Panc1 (cell line): ENCODE results near the gene TOP2A. TPM values are rescaled to one million over a fixed set of nuclear protein-coding genes. Genes with fewer than 3 reads are reported as not detected.

ENCODE experiments used
- ATAC-seq: fragments of 200-7000 bp; cut with Tn5 transposase; 2 replicates; pipeline ENCODE4 v1.9.1; 2020; ENCODE audit warnings: mild to moderate bottlenecking, moderate library complexity
- BruUV-seq: library from RNA; stranded (reverse); fragments of 400-500 nt; replicated peaks from 2 replicates; lab custom pipeline; 2021; lab: Mats Ljungman, UMichigan
- CTCF ChIA-PET: fragments of 300-600 bp; sonication (Branson Sonifier 250); formaldehyde crosslinking; loops from one replicate; lab custom pipeline; 2022; ENCODE audit warnings: antibody characterized with exemption; lab: Charles Lee
- POLR2A ChIA-PET: fragments of 300-600 bp; sonication (Branson Sonifier 250); formaldehyde crosslinking; loops from one replicate; lab custom pipeline; 2022; ENCODE audit warnings: antibody characterized with exemption; lab: Charles Lee
- DNase-seq: peaks from one replicate; pipeline ENCODE4 v3.0.0-alpha.2; 2010; ENCODE audit warnings: low read depth, low spot score
- H3K27ac ChIP-seq: 2 replicates; pipeline ENCODE4 v1.5.1; 2011; ENCODE audit warnings: mild to moderate bottlenecking, low read length, inconsistent platforms
- H3K27me3 ChIP-seq: fragments of 200-500 bp; sonication (Bioruptor generic); 2 replicates; pipeline ENCODE4 v1.6.0; 2014; ENCODE audit warnings: low read length, inconsistent platforms; ENCODE audit not compliant: control insufficient read depth, insufficient read depth
- H3K36me3 ChIP-seq: fragments of 200-500 bp; sonication (Bioruptor generic); 2 replicates; pipeline ENCODE4 v1.5.1; 2014; ENCODE audit warnings: inconsistent platforms, mild to moderate bottlenecking, low read length, moderate library complexity; ENCODE audit not compliant: control insufficient read depth, insufficient read depth
- H3K4me1 ChIP-seq: 2 replicates; pipeline ENCODE4 v1.5.1; 2011; ENCODE audit warnings: inconsistent platforms, mild to moderate bottlenecking, low read length, moderate library complexity; ENCODE audit not compliant: control insufficient read depth, insufficient read depth
- H3K4me3 ChIP-seq, 2 experiments: 2 replicates each; pipeline ENCODE4 v1.5.1; 2011 to 2012; ENCODE audit warnings: low read depth in 2 of 2, low read length in 2 of 2, mild to moderate bottlenecking in 2 of 2, inconsistent platforms in 1 of 2, moderate library complexity in 1 of 2
- H3K9me3 ChIP-seq: fragments of 200-500 bp; sonication (Bioruptor generic); 2 replicates; pipeline ENCODE4 v1.5.1; 2014; ENCODE audit warnings: low read depth, mild to moderate bottlenecking, inconsistent platforms, low read length, moderate library complexity; ENCODE audit not compliant: control insufficient read depth, insufficient read depth
- CTCF ChIP-seq: fragments of 450-650 bp; IDR thresholded peaks from 2 replicates; pipeline ENCODE4 v1.5.1; 2017; ENCODE audit warnings: mild to moderate bottlenecking
- POLR2AphosphoS5 ChIP-seq: IDR thresholded peaks from 2 replicates; pipeline ENCODE4 v1.6.1; 2012; ENCODE audit warnings: mild to moderate bottlenecking, low read depth, low read length, moderate library complexity
- SIN3A ChIP-seq: IDR thresholded peaks from 2 replicates; pipeline ENCODE4 v1.6.1; 2012; ENCODE audit warnings: low read depth, mild to moderate bottlenecking, low read length, moderate library complexity, borderline replicate concordance; ENCODE audit not compliant: insufficient read depth
- TCF7L2 ChIP-seq: IDR thresholded peaks from 2 replicates; pipeline ENCODE4 v1.6.1; 2011; ENCODE audit warnings: mild to moderate bottlenecking, low read depth, low read length, inconsistent platforms
- in situ Hi-C: cut with HindIII; loops from 2 replicates; pipeline ENCODE4 v1.10.0; 2016; ENCODE audit warnings: low sequenced_read_pairs, low pct_unique_long_range_greater_than_20kb
- intact Hi-C: fragments of 100-400 bp; cut with micrococcal nuclease; formaldehyde crosslinking; loops from one replicate; pipeline ENCODE4 v1.10.0; 2022; ENCODE audit not compliant: unreplicated experiment
- total RNA-seq: library from RNA; stranded (reverse); gene quantifications from one replicate; pipeline ENCODE4 v1.2.1, GENCODE V29; 2021; ENCODE audit not compliant: unreplicated experiment
- TF ChIP-seq, protein P1 (sequence below), 2 experiments: IDR thresholded peaks; 2 replicates each; pipeline ENCODE4 v1.6.1; 2011 to 2012; ENCODE audit warnings: low read depth in 2 of 2, control low read depth in 1 of 2, low read length in 1 of 2, mild to moderate bottlenecking in 1 of 2, moderate library complexity in 1 of 2; ENCODE audit not compliant: insufficient read depth in 1 of 2

Gene TOP2A
- total RNA-seq, 1 experiment from 2014 or later: 230 TPM

GRCh38 chr17:40427002-40427491 is 9.4 kb upstream of the TOP2A start:
- in situ Hi-C loops: no loop called here
- no peak for ATAC-seq
- no peaks in the 10 kb centered on the region for H3K27me3 ChIP-seq
- ChIA-PET POLR2A (no interaction called here), CTCF (interaction anchor here (1.1 kb wide), 1 partner anchor 106 kb away, joined by 6 read pairs; no protein-coding TSS in a partner anchor)
- no peaks in the 10 kb centered on the region for H3K36me3 ChIP-seq
- no TSS peak for BruUV-seq
- H3K4me3 ChIP-seq: no peak overlapping the region
- no peak overlapping the region for H3K27ac ChIP-seq
- no peaks in the 10 kb centered on the region for H3K9me3 ChIP-seq
- H3K4me1 ChIP-seq: no peaks in the 10 kb centered on the region
- no peak for DNase-seq
- TF ChIP-seq, protein P1, sequence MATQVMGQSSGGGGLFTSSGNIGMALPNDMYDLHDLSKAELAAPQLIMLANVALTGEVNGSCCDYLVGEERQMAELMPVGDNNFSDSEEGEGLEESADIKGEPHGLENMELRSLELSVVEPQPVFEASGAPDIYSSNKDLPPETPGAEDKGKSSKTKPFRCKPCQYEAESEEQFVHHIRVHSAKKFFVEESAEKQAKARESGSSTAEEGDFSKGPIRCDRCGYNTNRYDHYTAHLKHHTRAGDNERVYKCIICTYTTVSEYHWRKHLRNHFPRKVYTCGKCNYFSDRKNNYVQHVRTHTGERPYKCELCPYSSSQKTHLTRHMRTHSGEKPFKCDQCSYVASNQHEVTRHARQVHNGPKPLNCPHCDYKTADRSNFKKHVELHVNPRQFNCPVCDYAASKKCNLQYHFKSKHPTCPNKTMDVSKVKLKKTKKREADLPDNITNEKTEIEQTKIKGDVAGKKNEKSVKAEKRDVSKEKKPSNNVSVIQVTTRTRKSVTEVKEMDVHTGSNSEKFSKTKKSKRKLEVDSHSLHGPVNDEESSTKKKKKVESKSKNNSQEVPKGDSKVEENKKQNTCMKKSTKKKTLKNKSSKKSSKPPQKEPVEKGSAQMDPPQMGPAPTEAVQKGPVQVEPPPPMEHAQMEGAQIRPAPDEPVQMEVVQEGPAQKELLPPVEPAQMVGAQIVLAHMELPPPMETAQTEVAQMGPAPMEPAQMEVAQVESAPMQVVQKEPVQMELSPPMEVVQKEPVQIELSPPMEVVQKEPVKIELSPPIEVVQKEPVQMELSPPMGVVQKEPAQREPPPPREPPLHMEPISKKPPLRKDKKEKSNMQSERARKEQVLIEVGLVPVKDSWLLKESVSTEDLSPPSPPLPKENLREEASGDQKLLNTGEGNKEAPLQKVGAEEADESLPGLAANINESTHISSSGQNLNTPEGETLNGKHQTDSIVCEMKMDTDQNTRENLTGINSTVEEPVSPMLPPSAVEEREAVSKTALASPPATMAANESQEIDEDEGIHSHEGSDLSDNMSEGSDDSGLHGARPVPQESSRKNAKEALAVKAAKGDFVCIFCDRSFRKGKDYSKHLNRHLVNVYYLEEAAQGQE (IDR thresholded peaks at IDR 0.05; ENCODE audit: insufficient read depth in 1 of 2, low read depth in 2 of 2, low read length in 1 of 2): no peak
- TF ChIP-seq CTCF (no peak), SIN3A (no peak), POLR2AphosphoS5 (no peak), TCF7L2 (no peak)
- intact Hi-C loops: no loop called here

GRCh38 chr17:40425741-40426140 is 8.0 kb upstream of the TOP2A start:
- BruUV-seq: no TSS peak
- TF ChIP-seq, protein P1 (IDR thresholded peaks at IDR 0.05; ENCODE audit: insufficient read depth in 1 of 2, low read depth in 2 of 2, low read length in 1 of 2): no peak
- no peak for TF ChIP-seq POLR2AphosphoS5
- no peak for TF ChIP-seq TCF7L2
- no peak for TF ChIP-seq SIN3A
- no peak for TF ChIP-seq CTCF
- in situ Hi-C loops: no loop called here
- no peak overlapping the region for H3K4me3 ChIP-seq
- no peak for ATAC-seq
- intact Hi-C loops: no loop called here
- no peaks in the 10 kb centered on the region for H3K36me3 ChIP-seq
- no peak overlapping the region for H3K27ac ChIP-seq
- H3K27me3 ChIP-seq: no peaks in the 10 kb centered on the region
- no peaks in the 10 kb centered on the region for H3K9me3 ChIP-seq
- POLR2A ChIA-PET: no interaction called here
- no peaks in the 10 kb centered on the region for H3K4me1 ChIP-seq
- CTCF ChIA-PET: interaction anchor here (0.6 to 0.9 kb wide), 2 partner anchors 11 to 15 kb away, joined by 3 to 5 read pairs; no protein-coding TSS in a partner anchor
- no peak for DNase-seq
